Uterus (tissue), 4 donors: ENCODE measurements around the gene FSD2. TPM values are rescaled to one million over a fixed set of nuclear protein-coding genes. Genes with fewer than 3 reads are reported as not detected.

Experiments used
- DNase-seq, 2 donors: peaks; one replicate each; pipeline ENCODE4 v3.0.0-alpha.2; 2019 to 2020
- H3K27ac ChIP-seq, 2 donors: fragments of 200-600 bp; sonication (generic); 1 replicate in 1 of 2; 2 replicates in 1 of 2; pipeline ENCODE4 v1.5.1; 2016 to 2018
- H3K27me3 ChIP-seq, 2 donors: fragments of 200-600 bp; sonication (generic); one replicate each; pipeline ENCODE4 v1.5.1; 2018 to 2019; ENCODE audit warnings: control low read depth in 1 of 2
- H3K36me3 ChIP-seq, 2 donors: fragments of 200-600 bp; sonication (generic); one replicate each; pipeline ENCODE4 v1.5.1; 2019; ENCODE audit warnings: control low read depth in 1 of 2
- H3K4me1 ChIP-seq, 2 donors: fragments of 200-600 bp; sonication (generic); one replicate each; pipeline ENCODE4 v1.5.1; 2018 to 2019; ENCODE audit warnings: control low read depth in 1 of 2
- H3K4me3 ChIP-seq, 2 donors: fragments of 200-600 bp; sonication (generic); 1 replicate in 1 of 2; 2 replicates in 1 of 2; pipeline ENCODE4 v1.5.1; 2018 to 2019; ENCODE audit warnings: mild to moderate bottlenecking in 1 of 2
- H3K9me3 ChIP-seq, 2 donors: fragments of 200-600 bp; sonication (generic); one replicate each; pipeline ENCODE4 v1.5.1; 2019; ENCODE audit warnings: control low read depth in 1 of 2
- CTCF ChIP-seq, 4 experiments: fragments of 200-600 bp in 2 of 4; fragments of 450-650 bp in 2 of 4; sonication (generic) in 2 of 4; IDR thresholded peaks; one replicate each; pipeline ENCODE4 v1.5.1; 2016 to 2019; ENCODE audit warnings: antibody characterized with exemption in 4 of 4, mild to moderate bottlenecking in 2 of 4, moderate library complexity in 1 of 4
- POLR2A ChIP-seq, 2 donors: fragments of 450-650 bp; IDR thresholded peaks; one replicate each; pipeline ENCODE4 v1.6.1; 2016; ENCODE audit warnings: antibody characterized with exemption in 2 of 2, mild to moderate bottlenecking in 1 of 2, moderate library complexity in 1 of 2
- intact Hi-C: fragments of 100-400 bp; cut with DNase I; formaldehyde crosslinking; loops from one replicate; pipeline ENCODE4 v1.15.1; 2023; ENCODE audit warnings: low total_unique reads
- total RNA-seq, 4 donors: library from RNA; depleted of rRNA in 3 of 4; stranded (reverse); fragments of >200 nt in 3 of 4; gene quantifications; one replicate each; pipeline versions ENCODE4 v1.1.0 to v1.2.4, GENCODE V29; 2014 to 2023
- donor health status: DM: yes; HTN: yes; CAD: no.

The FSD2 gene
- total RNA-seq, 4 donors from 2014 or later = not detected

- Histone ChIP-seq H3K4me1 (no peaks in the 10 kb centered on the region), H3K27ac (no peak overlapping the region), H3K4me3 (no peak overlapping the region), H3K27me3 (no peaks in the 10 kb centered on the region), H3K9me3 (no peaks in the 10 kb centered on the region), H3K36me3 (peaks cover 0 to 4% of the 10 kb centered on the region in 2 donors)
- intact Hi-C loops = no loop called here
- no peak for DNase-seq
- TF ChIP-seq POLR2A (IDR thresholded peaks at IDR 0.05) (no peak), CTCF (IDR thresholded peaks at IDR 0.05) (no peak)
Observed at GRCh38 chr15:82839136-82839535, 33.3 kb upstream of the FSD2 start.

DNA sequence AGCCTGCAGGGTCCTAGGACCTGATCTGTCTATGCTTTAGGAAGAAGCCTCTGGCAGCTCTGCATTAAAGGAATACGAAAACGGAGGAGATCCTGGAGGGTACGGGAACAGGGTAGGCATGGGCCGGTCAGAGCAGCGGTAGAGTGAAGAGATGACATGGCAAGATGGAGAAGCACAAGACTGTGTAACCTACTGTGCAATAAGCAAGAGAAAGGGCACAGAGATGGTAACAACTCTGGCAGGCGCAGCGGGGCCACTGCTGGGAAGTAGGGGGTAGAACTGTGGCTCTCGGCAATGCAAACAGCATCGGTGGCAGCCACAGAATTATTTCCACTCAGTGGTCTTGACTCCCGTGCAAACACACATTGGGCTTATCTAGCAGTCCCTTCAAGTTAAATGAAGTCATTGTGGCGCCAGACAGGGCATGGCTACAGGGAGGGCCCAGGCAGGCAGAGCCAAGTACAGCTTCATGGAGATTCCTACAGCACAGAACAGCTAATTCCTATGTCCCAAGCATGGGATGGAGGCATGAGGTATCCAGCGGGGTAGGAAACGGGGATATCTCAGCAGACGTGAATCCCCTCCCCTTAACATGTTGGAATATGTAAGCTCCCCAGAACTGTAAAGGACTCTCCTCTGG, 32.3 kb upstream of the FSD2 start:
- DNase-seq = no peak
- Histone ChIP-seq H3K27me3 (no peaks in the 10 kb centered on the region), H3K36me3 (peaks cover 0 to 4% of the 10 kb centered on the region in 2 donors), H3K9me3 (no peaks in the 10 kb centered on the region), H3K4me3 (no peak overlapping the region), H3K27ac (no peak overlapping the region), H3K4me1 (no peaks in the 10 kb centered on the region)
- TF ChIP-seq POLR2A (IDR thresholded peaks at IDR 0.05) = no peak
- TF ChIP-seq CTCF (IDR thresholded peaks at IDR 0.05) = no peak
- intact Hi-C loops = no loop called here

- no peak for DNase-seq
- H3K36me3 ChIP-seq = no peaks in the 10 kb centered on the region
- TF ChIP-seq POLR2A (IDR thresholded peaks at IDR 0.05) (no peak), CTCF (IDR thresholded peaks at IDR 0.05) (no peak)
- no peaks in the 10 kb centered on the region for H3K4me1 ChIP-seq
- no peak overlapping the region for H3K27ac ChIP-seq
- intact Hi-C loops = no loop called here
- no peak overlapping the region for H3K4me3 ChIP-seq
- H3K9me3 ChIP-seq = no peaks in the 10 kb centered on the region
- no peaks in the 10 kb centered on the region for H3K27me3 ChIP-seq
Observed at GRCh38 chr15:82835391-82835917, 29.6 kb upstream of the FSD2 start.

DNA sequence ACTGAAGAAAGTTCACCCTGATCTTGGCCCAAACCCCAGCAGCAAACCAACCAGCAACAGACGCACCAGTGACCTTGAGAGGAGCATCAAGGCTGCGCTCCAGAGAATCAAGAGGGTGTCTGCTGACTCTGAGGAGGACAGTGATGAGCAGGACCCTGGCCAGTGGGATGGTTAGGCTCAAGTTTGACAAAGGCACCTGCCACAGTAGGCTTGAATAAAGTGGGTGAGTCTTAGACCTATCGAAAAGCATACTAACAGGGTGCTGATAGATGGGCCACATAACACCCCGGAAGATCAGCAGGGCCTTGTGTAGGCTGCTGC, 27.5 kb upstream of the FSD2 start:
- intact Hi-C loops = no loop called here
- Histone ChIP-seq H3K4me3 (no peak overlapping the region), H3K36me3 (no peaks in the 10 kb centered on the region), H3K4me1 (no peaks in the 10 kb centered on the region), H3K27ac (no peak overlapping the region), H3K9me3 (no peaks in the 10 kb centered on the region), H3K27me3 (no peaks in the 10 kb centered on the region)
- DNase-seq = no peak
- TF ChIP-seq POLR2A (IDR thresholded peaks at IDR 0.05) (no peak), CTCF (IDR thresholded peaks at IDR 0.05) (no peak)

DNA sequence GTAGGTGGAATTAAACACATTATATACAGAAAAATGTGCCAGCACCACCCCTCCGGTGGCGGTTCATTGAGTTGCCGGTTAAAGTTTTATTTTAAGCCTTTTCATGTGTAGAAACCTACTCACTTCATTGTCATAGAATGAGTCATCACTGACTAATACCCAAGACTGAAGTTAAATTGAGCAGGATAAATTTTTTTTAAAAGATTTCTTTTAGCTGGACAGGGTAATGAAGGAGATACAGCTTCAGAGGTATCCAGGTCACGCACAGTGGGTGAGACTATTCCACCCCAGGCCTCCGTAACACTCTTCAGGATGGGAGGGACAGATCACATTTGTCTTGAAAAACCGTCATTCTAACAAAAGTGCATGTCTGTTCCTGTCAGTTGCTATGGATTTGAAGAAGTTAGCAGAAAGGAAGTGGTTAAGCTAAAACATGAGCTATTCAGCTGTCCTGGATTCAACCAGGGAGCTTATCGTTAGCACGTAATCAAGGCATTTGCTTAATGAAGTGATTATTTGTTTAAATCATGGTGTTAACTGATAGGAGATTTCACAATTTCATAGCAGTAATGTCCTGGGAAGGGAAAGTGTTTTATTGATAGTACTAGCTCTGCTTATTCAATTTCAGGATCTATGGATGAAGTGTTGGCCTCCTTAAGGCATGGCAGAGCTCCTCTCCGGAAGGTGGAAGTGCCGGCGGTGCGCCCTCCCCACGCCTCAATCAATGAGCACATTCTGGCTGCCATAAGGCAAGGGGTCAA, 26.9 kb upstream of the FSD2 start:
- Histone ChIP-seq H3K36me3 (no peaks in the 10 kb centered on the region), H3K4me1 (no peaks in the 10 kb centered on the region), H3K27me3 (no peaks in the 10 kb centered on the region), H3K9me3 (no peaks in the 10 kb centered on the region), H3K4me3 (no peak overlapping the region), H3K27ac (no peak overlapping the region)
- intact Hi-C loops = no loop called here
- DNase-seq = no peak
- TF ChIP-seq CTCF (IDR thresholded peaks at IDR 0.05) (no peak), POLR2A (IDR thresholded peaks at IDR 0.05) (no peak)
